Mucosa of stomach (tissue), 1 donor: ENCODE measurements around the gene ABCA13.

ENCODE experiments used
- H3K27me3 ChIP-seq: one replicate; pipeline ENCODE4 v1.7.0; 2013; ENCODE audit warnings: mild to moderate bottlenecking, low read length; ENCODE audit not compliant: control insufficient read depth, insufficient read depth
- H3K36me3 ChIP-seq: one replicate; pipeline ENCODE4 v1.7.0; 2013; ENCODE audit warnings: low read length; ENCODE audit not compliant: control insufficient read depth, insufficient read depth
- H3K4me1 ChIP-seq: one replicate; pipeline ENCODE4 v1.7.0; 2013; ENCODE audit warnings: mild to moderate bottlenecking, low read length; ENCODE audit not compliant: control insufficient read depth, insufficient read depth
- H3K4me3 ChIP-seq: one replicate; pipeline ENCODE4 v1.7.0; 2013; ENCODE audit warnings: low read length
- H3K9ac ChIP-seq: one replicate; pipeline ENCODE4 v1.7.0; 2013; ENCODE audit warnings: mild to moderate bottlenecking, low read length, moderate library complexity
- H3K9me3 ChIP-seq: one replicate; pipeline ENCODE4 v1.7.0; 2013; ENCODE audit warnings: mild to moderate bottlenecking, low read length, moderate library complexity; ENCODE audit not compliant: control insufficient read depth
- donor health status: Pancreatic carcinoma.

Gene ABCA13

GRCh38 chr7:48473205-48473865 is 302.1 kb downstream of the ABCA13 start:
- Histone ChIP-seq H3K27me3 (no peaks in the 10 kb centered on the region), H3K4me3 (no peak overlapping the region), H3K4me1 (no peaks in the 10 kb centered on the region), H3K36me3 (no peaks in the 10 kb centered on the region), H3K9ac (no peak overlapping the region), H3K9me3 (no peaks in the 10 kb centered on the region)

GRCh38 chr7:48481235-48481634 is 310.0 kb downstream of the ABCA13 start:
- no peaks in the 10 kb centered on the region for H3K36me3 ChIP-seq
- H3K27me3 ChIP-seq = no peaks in the 10 kb centered on the region
- no peaks in the 10 kb centered on the region for H3K4me1 ChIP-seq
- no peak overlapping the region for H3K4me3 ChIP-seq
- no peak overlapping the region for H3K9ac ChIP-seq
- H3K9me3 ChIP-seq = no peaks in the 10 kb centered on the region

DNA sequence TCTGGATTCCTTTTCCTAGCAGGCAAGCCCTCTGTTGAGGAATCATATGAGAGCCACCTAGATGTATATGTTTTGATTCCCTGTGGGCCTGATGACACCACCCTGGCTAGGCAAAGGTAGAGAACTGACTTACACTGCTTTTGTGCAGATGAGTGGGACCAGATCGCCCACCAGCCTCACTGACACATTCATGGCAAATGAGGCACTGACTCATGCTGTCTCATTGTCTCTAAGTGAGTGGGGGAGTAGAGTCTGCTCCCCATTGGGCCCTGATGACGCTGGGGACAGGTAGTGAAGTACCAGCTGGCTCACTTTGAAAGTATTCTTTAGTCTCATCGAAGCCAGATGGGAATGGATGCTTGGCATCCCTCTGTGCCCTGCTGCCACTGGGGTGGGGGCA is 326.3 kb downstream of the ABCA13 start:
- Histone ChIP-seq H3K27me3 (no peaks in the 10 kb centered on the region), H3K4me1 (no peaks in the 10 kb centered on the region), H3K36me3 (no peaks in the 10 kb centered on the region), H3K9ac (no peak overlapping the region), H3K4me3 (no peak overlapping the region), H3K9me3 (no peaks in the 10 kb centered on the region)

DNA sequence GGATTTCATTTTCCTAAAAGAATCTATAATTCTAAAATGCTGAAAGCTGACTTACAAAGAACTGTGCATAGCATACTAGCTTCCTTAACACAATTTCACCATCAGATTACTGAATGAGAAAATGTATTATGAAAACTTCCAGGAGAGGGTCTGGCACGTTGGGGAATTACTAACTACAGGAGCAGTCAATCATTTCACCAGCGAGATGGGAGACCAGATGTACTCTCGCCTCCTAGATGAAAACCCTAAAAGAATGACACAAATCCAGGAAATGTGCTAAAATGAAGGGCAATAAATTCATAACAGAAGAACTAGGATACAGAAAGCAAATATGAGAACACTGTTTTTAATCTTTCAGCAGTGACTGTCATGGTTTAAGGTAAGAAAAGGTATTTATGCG is 330.8 kb downstream of the ABCA13 start:
- Histone ChIP-seq H3K9ac (no peak overlapping the region), H3K4me3 (no peak overlapping the region), H3K36me3 (no peaks in the 10 kb centered on the region), H3K27me3 (no peaks in the 10 kb centered on the region), H3K9me3 (no peaks in the 10 kb centered on the region), H3K4me1 (no peaks in the 10 kb centered on the region)

- no peaks in the 10 kb centered on the region for H3K9me3 ChIP-seq
- no peaks in the 10 kb centered on the region for H3K27me3 ChIP-seq
- no peaks in the 10 kb centered on the region for H3K4me1 ChIP-seq
- H3K9ac ChIP-seq = no peak overlapping the region
- H3K36me3 ChIP-seq = no peaks in the 10 kb centered on the region
- H3K4me3 ChIP-seq = no peak overlapping the region
These were observed 333.8 kb downstream of the ABCA13 start for GRCh38 chr7:48505051-48505450.

DNA sequence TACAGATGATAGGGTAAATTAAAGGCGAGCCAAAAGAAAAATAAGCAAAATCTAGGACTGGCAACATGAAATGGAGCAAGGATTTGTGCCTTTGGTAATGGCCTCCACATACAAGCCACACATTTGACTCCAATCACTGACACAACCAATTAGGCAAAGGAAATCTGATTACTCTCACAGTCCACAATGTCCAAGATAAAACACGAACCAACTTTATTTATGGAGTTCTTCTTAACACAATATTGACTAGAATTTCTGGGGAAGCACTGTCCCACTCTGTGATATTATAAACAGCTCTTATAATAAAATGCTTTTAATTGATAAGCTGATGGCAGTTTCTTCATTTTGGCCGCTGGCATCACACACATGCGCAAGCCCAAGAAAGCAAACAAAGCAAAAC is 334.2 kb downstream of the ABCA13 start:
- no peaks in the 10 kb centered on the region for H3K36me3 ChIP-seq
- no peak overlapping the region for H3K9ac ChIP-seq
- H3K4me1 ChIP-seq = no peaks in the 10 kb centered on the region
- no peaks in the 10 kb centered on the region for H3K9me3 ChIP-seq
- no peak overlapping the region for H3K4me3 ChIP-seq
- no peaks in the 10 kb centered on the region for H3K27me3 ChIP-seq

- no peak overlapping the region for H3K9ac ChIP-seq
- H3K4me1 ChIP-seq = no peaks in the 10 kb centered on the region
- no peaks in the 10 kb centered on the region for H3K9me3 ChIP-seq
- H3K4me3 ChIP-seq = no peak overlapping the region
- no peaks in the 10 kb centered on the region for H3K27me3 ChIP-seq
- no peaks in the 10 kb centered on the region for H3K36me3 ChIP-seq
These were observed 335.3 kb downstream of the ABCA13 start for GRCh38 chr7:48506569-48506968.

DNA sequence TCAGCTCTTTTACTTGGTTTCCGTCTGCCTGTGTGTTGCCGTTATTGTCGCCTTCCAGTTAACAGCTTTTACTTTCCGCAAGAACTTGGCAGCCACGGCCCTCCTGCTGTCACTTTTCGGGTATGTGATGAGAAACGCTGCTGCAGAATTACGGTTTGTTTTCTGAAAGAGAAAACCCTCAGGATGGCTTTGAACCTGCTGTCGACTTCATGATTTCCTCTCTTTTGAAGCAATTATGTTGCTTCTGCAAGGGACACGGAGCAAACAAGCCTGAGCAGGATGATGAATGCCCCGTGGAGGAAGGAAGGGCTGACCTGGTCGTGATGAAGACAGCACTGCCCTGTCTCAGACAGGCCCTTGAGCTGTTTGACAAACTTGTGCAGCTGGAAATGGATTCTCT is 339.8 kb downstream of the ABCA13 start:
- Histone ChIP-seq H3K36me3 (no peaks in the 10 kb centered on the region), H3K9ac (no peak overlapping the region), H3K27me3 (no peaks in the 10 kb centered on the region), H3K4me1 (no peaks in the 10 kb centered on the region), H3K4me3 (no peak overlapping the region), H3K9me3 (no peaks in the 10 kb centered on the region)

DNA sequence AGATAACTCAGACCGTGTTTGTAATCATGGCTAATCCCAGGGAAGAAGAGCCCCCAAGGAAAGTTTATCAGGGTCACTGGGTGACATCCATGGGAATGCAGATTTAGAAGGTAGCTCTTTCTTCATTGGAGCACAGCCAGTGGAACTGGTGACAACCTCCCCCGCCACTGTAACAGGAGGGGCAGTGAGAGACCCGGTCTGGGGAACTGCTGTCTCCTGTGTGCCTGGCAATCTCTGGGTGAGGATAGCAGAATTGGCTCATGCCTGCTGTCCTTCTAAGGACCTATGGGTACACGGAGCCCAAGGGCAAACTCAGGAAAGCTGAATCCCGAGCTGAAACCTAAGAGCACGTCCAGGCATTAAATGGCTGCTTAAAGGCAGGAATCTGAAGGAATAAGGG is 341.6 kb downstream of the ABCA13 start:
- no peaks in the 10 kb centered on the region for H3K4me1 ChIP-seq
- no peaks in the 10 kb centered on the region for H3K27me3 ChIP-seq
- no peaks in the 10 kb centered on the region for H3K36me3 ChIP-seq
- H3K4me3 ChIP-seq = no peak overlapping the region
- no peak overlapping the region for H3K9ac ChIP-seq
- H3K9me3 ChIP-seq = no peaks in the 10 kb centered on the region

DNA sequence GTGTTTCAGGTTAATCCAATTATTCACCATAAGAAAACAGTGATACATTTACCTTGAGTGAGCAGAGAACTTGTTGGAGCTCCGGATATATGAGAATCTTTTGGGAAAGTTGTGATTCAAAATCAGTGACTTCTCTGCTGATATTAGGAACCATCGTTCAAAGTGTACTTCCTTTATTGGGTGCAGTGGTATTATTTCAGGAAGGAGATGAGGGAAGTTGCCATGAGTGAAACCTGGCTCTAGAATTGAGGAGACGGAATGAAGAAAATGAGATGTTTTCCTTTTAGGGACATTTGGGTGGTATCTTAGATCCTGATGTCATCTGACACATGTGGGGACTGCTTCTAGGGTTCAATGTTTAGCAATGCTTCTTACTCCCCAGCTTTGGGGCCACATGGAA is 343.9 kb downstream of the ABCA13 start:
- no peaks in the 10 kb centered on the region for H3K9me3 ChIP-seq
- H3K36me3 ChIP-seq = no peaks in the 10 kb centered on the region
- H3K27me3 ChIP-seq = no peaks in the 10 kb centered on the region
- no peaks in the 10 kb centered on the region for H3K4me1 ChIP-seq
- no peak overlapping the region for H3K4me3 ChIP-seq
- H3K9ac ChIP-seq = no peak overlapping the region

DNA sequence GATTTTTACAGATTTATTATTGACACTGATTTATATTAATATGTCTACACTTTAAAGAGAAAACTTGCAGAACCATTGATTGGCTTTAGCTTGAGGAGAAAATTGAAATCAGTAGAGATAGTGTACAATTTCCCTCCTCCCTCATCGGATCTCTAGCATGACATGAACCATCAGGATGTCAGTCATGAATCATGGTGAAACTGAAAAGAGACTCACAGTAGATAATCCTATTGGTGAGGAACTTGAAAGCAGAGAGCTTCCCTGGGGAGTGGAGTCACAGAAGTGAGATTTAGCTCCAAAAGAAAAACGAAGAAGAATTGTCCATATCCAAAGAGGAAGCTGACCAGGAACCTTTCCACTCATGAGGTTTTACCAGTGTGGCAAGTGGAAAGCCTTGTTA is 346.8 kb downstream of the ABCA13 start:
- no peak overlapping the region for H3K9ac ChIP-seq
- no peak overlapping the region for H3K4me3 ChIP-seq
- no peaks in the 10 kb centered on the region for H3K36me3 ChIP-seq
- no peaks in the 10 kb centered on the region for H3K9me3 ChIP-seq
- H3K27me3 ChIP-seq = no peaks in the 10 kb centered on the region
- no peaks in the 10 kb centered on the region for H3K4me1 ChIP-seq

GRCh38 chr7:48522692-48523091 is 351.4 kb downstream of the ABCA13 start:
- H3K9ac ChIP-seq = no peak overlapping the region
- H3K4me3 ChIP-seq = no peak overlapping the region
- no peaks in the 10 kb centered on the region for H3K4me1 ChIP-seq
- H3K9me3 ChIP-seq = no peaks in the 10 kb centered on the region
- H3K36me3 ChIP-seq = no peaks in the 10 kb centered on the region
- H3K27me3 ChIP-seq = no peaks in the 10 kb centered on the region
